HepG2 (cell line): ENCODE results near the gene LTBR. TPM values are rescaled to one million over a fixed set of nuclear protein-coding genes. Genes with fewer than 3 reads are reported as not detected.
A peak's percentile ranks its signal among the peaks of the same experiment; 100 is the strongest.

Source experiments
- HMG20A ChIP-seq: IDR thresholded peaks from 2 replicates; pipeline ENCODE4 v1.6.1; 2016; ENCODE audit warnings: borderline replicate concordance
- MLLT10 ChIP-seq: sonication (generic); formaldehyde crosslinking; IDR thresholded peaks from 2 replicates; pipeline ENCODE4 v1.4.0; 2020; ENCODE audit warnings: missing genetic modification reagents
- PPARG ChIP-seq: conservative IDR thresholded peaks from 2 replicates; pipeline ENCODE4 v1.6.1; 2016; ENCODE audit warnings: missing biosample characterization, missing genetic modification reagents
- SP140L ChIP-seq: sonication (generic); formaldehyde crosslinking; IDR thresholded peaks from 2 replicates; pipeline ENCODE4 v1.4.0; 2020; ENCODE audit warnings: missing genetic modification reagents, borderline replicate concordance
- ZBTB34 ChIP-seq: sonication (generic); formaldehyde crosslinking; IDR thresholded peaks from 2 replicates; pipeline ENCODE4 v1.8.0; 2022; ENCODE audit warnings: mild to moderate bottlenecking, missing genetic modification reagents
- ZGPAT ChIP-seq: IDR thresholded peaks from 2 replicates; pipeline ENCODE4 v1.6.1; 2016; ENCODE audit warnings: mild to moderate bottlenecking
- ZIK1 ChIP-seq: sonication (generic); formaldehyde crosslinking; IDR thresholded peaks from 2 replicates; pipeline ENCODE4 v1.5.0; 2020; ENCODE audit warnings: mild to moderate bottlenecking, low read depth, missing genetic modification reagents, borderline replicate concordance
- ZNF205 ChIP-seq: IDR thresholded peaks from 2 replicates; pipeline ENCODE4 v1.6.1; 2018; ENCODE audit warnings: missing biosample characterization, missing genetic modification reagents
- ZNF543 ChIP-seq: sonication (generic); formaldehyde crosslinking; IDR thresholded peaks from 2 replicates; pipeline ENCODE4 v1.4.0; 2020; ENCODE audit warnings: mild to moderate bottlenecking, missing genetic modification reagents
- ZNF687 ChIP-seq: sonication (generic); formaldehyde crosslinking; IDR thresholded peaks from 2 replicates; pipeline ENCODE4 v1.5.1; 2020; ENCODE audit warnings: mild to moderate bottlenecking, missing genetic modification reagents, moderate library complexity
- ZNF772 ChIP-seq: sonication (generic); formaldehyde crosslinking; IDR thresholded peaks from 2 replicates; pipeline ENCODE4 v1.5.0; 2020; ENCODE audit warnings: mild to moderate bottlenecking, missing genetic modification reagents
- ZNF782 ChIP-seq: sonication (generic); formaldehyde crosslinking; IDR thresholded peaks from 2 replicates; pipeline ENCODE4 v1.4.0; 2020; ENCODE audit warnings: missing genetic modification reagents, mild to moderate bottlenecking, borderline replicate concordance
- ZNF841 ChIP-seq: sonication (generic); formaldehyde crosslinking; IDR thresholded peaks from 2 replicates; pipeline ENCODE4 v1.8.1; 2023; ENCODE audit warnings: missing genetic modification reagents, borderline replicate concordance
- ZNF883 ChIP-seq: sonication (generic); formaldehyde crosslinking; IDR thresholded peaks from 2 replicates; pipeline ENCODE4 v1.5.1; 2020; ENCODE audit warnings: mild to moderate bottlenecking, missing genetic modification reagents; ENCODE audit errors: not compliant biosample characterization
- polyA plus RNA-seq, 8 experiments: library from polyadenylated mRNA; depleted of rRNA in 3 of 8; stranded (reverse) in 7 of 8; unstranded in 1 of 8; fragments of >200 nt; fragmentation: Illumina TruSeq in 4 of 8; extraction: Trizol in 4 of 8; gene quantifications; 2 replicates each; pipeline versions ENCODE4 v1.2.1 to v1.2.3, GENCODE V29; 2011 to 2016; ENCODE audit warnings: low read depth in 4 of 8, missing spikeins in 1 of 8, mixed read lengths in 1 of 8; ENCODE audit not compliant: insufficient read depth in 1 of 8
- total RNA-seq, 5 experiments: library from RNA; depleted of rRNA; stranded (reverse); fragments of >200 nt; fragmentation: Illumina TruSeq; extraction: Trizol; gene quantifications; 2 replicates each; pipeline ENCODE4 v1.2.3, GENCODE V29; 2016; ENCODE audit warnings: low read depth in 1 of 5
- TF ChIP-seq, protein P1 (sequence below): sonication (generic); formaldehyde crosslinking; IDR thresholded peaks from 2 replicates; pipeline ENCODE4 v1.8.0; 2023; ENCODE audit warnings: mild to moderate bottlenecking, missing genetic modification reagents

Gene LTBR
- total and polyA plus RNA-seq, 2 of the 13 experiments (the other 11 are each of a cell fraction or from before 2014, with no cell fraction given): 31.4 to 34.8 TPM

DNA sequence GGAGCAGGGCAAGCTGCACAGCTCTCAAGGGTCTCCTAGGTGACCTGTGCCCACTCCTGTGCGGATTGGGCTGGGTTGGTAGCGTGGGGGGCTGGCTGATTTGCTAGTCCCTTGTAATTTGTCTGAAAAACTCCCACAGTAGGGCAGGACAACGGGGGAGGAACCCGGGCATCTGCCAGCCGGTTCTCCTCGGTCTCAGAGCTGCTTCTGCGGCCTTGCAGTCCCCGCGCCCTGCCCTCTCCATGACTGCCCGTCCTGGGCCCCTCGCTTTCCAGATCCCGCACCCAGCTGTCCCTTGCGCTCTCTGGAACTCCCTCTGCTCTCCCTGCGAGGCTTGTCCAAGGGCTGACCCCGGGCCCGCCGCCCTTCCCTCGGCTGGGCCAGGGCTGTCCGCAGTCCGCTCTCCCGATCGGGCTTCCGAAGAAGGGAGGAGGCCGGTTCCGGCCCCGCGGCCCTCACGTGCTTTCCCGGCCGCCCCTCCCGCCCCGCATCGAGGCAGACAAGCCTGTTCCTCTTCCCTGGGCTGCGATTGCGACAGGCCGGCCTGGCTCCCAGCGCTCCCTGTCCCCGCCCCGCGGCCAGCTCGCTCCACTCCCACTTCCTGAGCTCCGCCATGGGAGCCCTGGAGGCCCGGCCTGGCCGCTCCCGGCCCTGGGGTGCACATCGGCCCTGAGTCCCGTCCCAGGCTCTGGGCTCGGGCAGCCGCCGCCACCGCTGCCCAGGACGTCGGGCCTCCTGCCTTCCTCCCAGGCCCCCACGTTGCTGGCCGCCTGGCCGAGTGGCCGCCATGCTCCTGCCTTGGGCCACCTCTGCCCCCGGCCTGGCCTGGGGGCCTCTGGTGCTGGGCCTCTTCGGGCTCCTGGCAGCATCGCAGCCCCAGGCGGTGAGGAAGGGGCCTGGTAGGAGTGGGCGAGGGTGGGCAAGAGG is at the start of gene LTBR (continued):
- peak; percentile 97 for TF ChIP-seq ZNF687
- 0 out of 2 replicates have a peak, but pooled peaks have one; percentile 87 for TF ChIP-seq ZBTB34 (CRISPR knock-in tag)
- peak; percentile 39; the same call in 1 of the 2 replicates for TF ChIP-seq ZNF782
- peak; percentile 59 for TF ChIP-seq PPARG (CRISPR knock-in tag)
- TF ChIP-seq, protein P1, sequence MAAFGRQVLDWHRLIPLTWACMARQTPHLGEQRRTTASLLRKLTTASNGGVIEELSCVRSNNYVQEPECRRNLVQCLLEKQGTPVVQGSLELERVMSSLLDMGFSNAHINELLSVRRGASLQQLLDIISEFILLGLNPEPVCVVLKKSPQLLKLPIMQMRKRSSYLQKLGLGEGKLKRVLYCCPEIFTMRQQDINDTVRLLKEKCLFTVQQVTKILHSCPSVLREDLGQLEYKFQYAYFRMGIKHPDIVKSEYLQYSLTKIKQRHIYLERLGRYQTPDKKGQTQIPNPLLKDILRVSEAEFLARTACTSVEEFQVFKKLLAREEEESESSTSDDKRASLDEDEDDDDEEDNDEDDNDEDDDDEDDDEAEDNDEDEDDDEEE: peak; percentile 98
- TF ChIP-seq SP140L (CRISPR knock-in tag): no peak
- peak; percentile 80 for TF ChIP-seq ZNF883 (CRISPR knock-in tag)
- TF ChIP-seq MLLT10: no peak
- peak; percentile 86; the same call in 1 of the 2 replicates for TF ChIP-seq ZIK1
- peak; percentile 99 for TF ChIP-seq ZNF772 (CRISPR knock-in tag)
- TF ChIP-seq HMG20A (CRISPR knock-in tag): peak; percentile 63; the same call in 1 of the 2 replicates
- TF ChIP-seq ZNF543 (CRISPR knock-in tag): peak; percentile 91; the same call in 1 of the 2 replicates
- peak; percentile 98 for TF ChIP-seq ZGPAT
- TF ChIP-seq ZNF841: no peak; the same call in 1 of the 2 replicates
- peak; percentile 86 for TF ChIP-seq ZNF205 (CRISPR knock-in tag)
